ENCODE measurements around the gene TRAPPC3L. TPM values are rescaled to one million over a fixed set of nuclear protein-coding genes. Genes with fewer than 3 reads are reported as not detected.

The TRAPPC3L gene
- total RNA-seq, 1 experiment from 2014 or later, result not detected

DNA sequence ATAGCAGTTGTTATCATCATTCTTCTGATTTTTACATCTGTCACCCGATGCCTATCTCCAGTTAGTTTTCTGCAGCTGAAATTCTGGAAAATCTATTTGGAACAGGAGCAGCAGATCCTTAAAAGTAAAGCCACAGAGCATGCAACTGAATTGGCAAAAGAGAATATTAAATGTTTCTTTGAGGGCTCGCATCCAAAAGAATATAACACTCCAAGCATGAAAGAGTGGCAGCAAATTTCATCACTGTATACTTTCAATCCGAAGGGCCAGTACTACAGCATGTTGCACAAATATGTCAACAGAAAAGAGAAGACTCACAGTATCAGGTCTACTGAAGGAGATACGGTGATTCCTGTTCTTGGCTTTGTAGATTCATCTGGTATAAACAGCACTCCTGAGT, 82.2 kb downstream of the TRAPPC3L start (continued):
- TF ChIP-seq, protein P1, sequence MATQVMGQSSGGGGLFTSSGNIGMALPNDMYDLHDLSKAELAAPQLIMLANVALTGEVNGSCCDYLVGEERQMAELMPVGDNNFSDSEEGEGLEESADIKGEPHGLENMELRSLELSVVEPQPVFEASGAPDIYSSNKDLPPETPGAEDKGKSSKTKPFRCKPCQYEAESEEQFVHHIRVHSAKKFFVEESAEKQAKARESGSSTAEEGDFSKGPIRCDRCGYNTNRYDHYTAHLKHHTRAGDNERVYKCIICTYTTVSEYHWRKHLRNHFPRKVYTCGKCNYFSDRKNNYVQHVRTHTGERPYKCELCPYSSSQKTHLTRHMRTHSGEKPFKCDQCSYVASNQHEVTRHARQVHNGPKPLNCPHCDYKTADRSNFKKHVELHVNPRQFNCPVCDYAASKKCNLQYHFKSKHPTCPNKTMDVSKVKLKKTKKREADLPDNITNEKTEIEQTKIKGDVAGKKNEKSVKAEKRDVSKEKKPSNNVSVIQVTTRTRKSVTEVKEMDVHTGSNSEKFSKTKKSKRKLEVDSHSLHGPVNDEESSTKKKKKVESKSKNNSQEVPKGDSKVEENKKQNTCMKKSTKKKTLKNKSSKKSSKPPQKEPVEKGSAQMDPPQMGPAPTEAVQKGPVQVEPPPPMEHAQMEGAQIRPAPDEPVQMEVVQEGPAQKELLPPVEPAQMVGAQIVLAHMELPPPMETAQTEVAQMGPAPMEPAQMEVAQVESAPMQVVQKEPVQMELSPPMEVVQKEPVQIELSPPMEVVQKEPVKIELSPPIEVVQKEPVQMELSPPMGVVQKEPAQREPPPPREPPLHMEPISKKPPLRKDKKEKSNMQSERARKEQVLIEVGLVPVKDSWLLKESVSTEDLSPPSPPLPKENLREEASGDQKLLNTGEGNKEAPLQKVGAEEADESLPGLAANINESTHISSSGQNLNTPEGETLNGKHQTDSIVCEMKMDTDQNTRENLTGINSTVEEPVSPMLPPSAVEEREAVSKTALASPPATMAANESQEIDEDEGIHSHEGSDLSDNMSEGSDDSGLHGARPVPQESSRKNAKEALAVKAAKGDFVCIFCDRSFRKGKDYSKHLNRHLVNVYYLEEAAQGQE (IDR thresholded peaks at IDR 0.05; ENCODE audit: low read depth), result no peak
- TF ChIP-seq CEBPB (IDR thresholded peaks at IDR 0.05; ENCODE audit: low read depth) (no peak), POLR2A (IDR thresholded peaks at IDR 0.05; ENCODE audit: borderline replicate concordance, extremely low read depth, insufficient read depth, insufficient read length) (no peak), ATF3 (IDR thresholded peaks at IDR 0.05) (no peak), CBX3 (IDR thresholded peaks at IDR 0.05; ENCODE audit: low read depth) (no peak)
- TF ChIP-seq, protein P2, sequence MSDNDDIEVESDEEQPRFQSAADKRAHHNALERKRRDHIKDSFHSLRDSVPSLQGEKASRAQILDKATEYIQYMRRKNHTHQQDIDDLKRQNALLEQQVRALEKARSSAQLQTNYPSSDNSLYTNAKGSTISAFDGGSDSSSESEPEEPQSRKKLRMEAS (IDR thresholded peaks at IDR 0.05), result no peak

DNA sequence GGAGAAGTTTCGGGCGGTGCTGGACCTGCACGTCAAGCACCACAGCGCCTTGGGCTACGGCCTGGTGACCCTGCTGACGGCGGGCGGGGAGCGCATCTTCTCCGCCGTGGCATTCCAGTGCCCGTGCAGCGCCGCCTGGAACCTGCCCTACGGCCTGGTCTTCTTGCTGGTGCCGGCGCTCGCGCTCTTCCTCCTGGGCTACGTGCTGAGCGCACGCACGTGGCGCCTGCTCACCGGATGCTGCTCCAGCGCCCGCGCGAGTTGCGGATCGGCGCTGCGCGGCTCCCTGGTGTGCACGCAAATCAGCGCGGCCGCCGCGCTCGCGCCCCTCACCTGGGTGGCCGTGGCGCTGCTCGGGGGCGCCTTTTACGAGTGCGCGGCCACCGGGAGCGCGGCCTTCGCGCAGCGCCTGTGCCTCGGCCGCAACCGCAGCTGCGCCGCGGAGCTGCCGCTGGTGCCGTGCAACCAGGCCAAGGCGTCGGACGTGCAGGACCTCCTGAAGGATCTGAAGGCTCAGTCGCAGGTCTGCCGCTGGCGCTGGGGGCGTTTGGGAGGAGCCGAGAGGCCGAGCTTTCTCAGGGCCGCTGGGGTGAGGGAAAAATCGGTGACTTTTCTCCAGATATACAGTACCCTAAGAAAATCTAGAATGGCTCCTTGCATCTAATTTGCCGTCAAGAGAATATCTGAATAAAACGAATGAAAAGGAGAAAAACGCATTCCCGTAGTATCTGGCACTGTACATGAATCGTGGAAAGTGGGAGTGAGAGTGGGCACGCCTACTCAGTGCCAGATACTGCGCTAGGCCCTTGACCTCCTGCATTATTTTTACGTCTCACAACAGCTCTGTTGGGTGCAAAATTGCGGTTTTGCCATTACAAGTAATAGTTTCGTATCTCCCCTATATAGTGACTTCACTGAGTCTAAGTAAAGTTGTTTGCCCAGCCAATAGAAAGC, 83.3 kb downstream of the TRAPPC3L start:
- Histone ChIP-seq H3K4me1 (ENCODE audit: control insufficient read depth in 1 of 2, insufficient read depth in 2 of 2, low read length in 2 of 2) (no peaks in the 10 kb centered on the region), H3K36me3 (ENCODE audit: control insufficient read depth in 1 of 2, insufficient read depth in 2 of 2, low read length in 2 of 2) (no peaks in the 10 kb centered on the region), H3K4me2 (ENCODE audit: low read length) (no peak overlapping the region), H2AFZ (ENCODE audit: low read depth, low read length, poor library complexity, severe bottlenecking) (no peak overlapping the region), H3K4me3 (replicated peaks in 1 of 2; ENCODE audit: low read depth in 1 of 2, low read length in 2 of 2) (no peak overlapping the region), H4K20me1 (ENCODE audit: insufficient read depth) (no peaks in the 10 kb centered on the region), H3K9me3 (ENCODE audit: control insufficient read depth in 1 of 2, insufficient read depth in 1 of 2, low read depth in 1 of 2, low read length in 2 of 2) (no peaks in the 10 kb centered on the region), H3K27ac (ENCODE audit: low read depth, low read length) (no peak overlapping the region), H3K79me2 (ENCODE audit: insufficient read depth, low read length) (no peaks in the 10 kb centered on the region), H3K9ac (ENCODE audit: low read length) (no peak overlapping the region), H3K9me2 (ENCODE audit: insufficient read depth) (no peaks in the 10 kb centered on the region), H3K27me3 (ENCODE audit: insufficient read depth, low read length) (no peaks in the 10 kb centered on the region)
- ChIA-PET POLR2A (no interaction called here), RAD21 (ENCODE audit: low non-redundant PET in 1 of 2, low total read pairs in 2 of 2, uncharacterized antibody in 2 of 2, unreplicated experiment in 2 of 2) (no interaction called here), CTCF (no interaction called here)
- no peak for DNase-seq (ENCODE audit: low read depth, low spot score)
- no peak for ATAC-seq
- no TSS peak for BruUV-seq (replicated peaks)
- intact Hi-C loops (cut with micrococcal nuclease), result no loop called here
- TF ChIP-seq RAD21 (IDR thresholded peaks at IDR 0.05; ENCODE audit: low read depth) (no peak), CTCF (IDR thresholded peaks at IDR 0.05 in 2 of 3, conservative IDR thresholded peaks at IDR 0.05 in 1 of 3; ENCODE audit: borderline replicate concordance in 1 of 3, insufficient read depth in 1 of 3, low read depth in 2 of 3, low read length in 2 of 3) (no peak), EZH2phosphoT487 (IDR thresholded peaks at IDR 0.05; ENCODE audit: borderline replicate concordance) (no peak), SIN3A (IDR thresholded peaks at IDR 0.05; ENCODE audit: low read depth) (no peak), ZBTB33 (IDR thresholded peaks at IDR 0.05; ENCODE audit: extremely low read depth, insufficient replicate concordance, low read length) (no peak), POLR2A (IDR thresholded peaks at IDR 0.05; ENCODE audit: borderline replicate concordance, extremely low read depth, insufficient read depth, insufficient read length) (no peak), SP1 (IDR thresholded peaks at IDR 0.05; ENCODE audit: low read depth) (no peak)

Measured in HCT116 (cell line).